Lower leg skin (tissue), 4 donors: Measurements from ENCODE around the gene HM13. TPM values are rescaled to one million over a fixed set of nuclear protein-coding genes. Genes with fewer than 3 reads are reported as not detected.
"Not testable (repeated sequence)": the region's sequence is repeated elsewhere in the genome, so short reads cannot be mapped to it uniquely, and the experiment has no call there.

Experiments used
- DNase-seq, 2 donors: peaks; one replicate each; pipeline ENCODE4 v3.0.0-alpha.2; 2019; ENCODE audit warnings: low spot score in 2 of 2
- H3K4me3 ChIP-seq: fragments of 200-600 bp; sonication (generic); 2 replicates; pipeline ENCODE4 v1.5.1; 2017; ENCODE audit warnings: mild to moderate bottlenecking, low read depth; ENCODE audit not compliant: poor library complexity, severe bottlenecking
- POLR2A ChIP-seq, 2 donors: fragments of 450-650 bp; IDR thresholded peaks; one replicate each; pipeline ENCODE4 v1.6.1; 2016 to 2017; ENCODE audit warnings: antibody characterized with exemption in 2 of 2, mild to moderate bottlenecking in 1 of 2, moderate library complexity in 1 of 2
- WGBS, 2 donors: methylation state at CpG; one replicate each; pipeline ENCODE4 v1.1.5; 2018; 5-methylcytosine and 5-hydroxymethylcytosine counted together
- intact Hi-C: fragments of 100-400 bp; cut with DNase I; formaldehyde crosslinking; loops from one replicate; pipeline ENCODE4 v1.15.0; 2023; ENCODE audit warnings: low total_unique reads
- total RNA-seq, 4 donors: library from RNA; depleted of rRNA; stranded (reverse); fragments of >200 nt; gene quantifications; one replicate each; pipeline ENCODE4 v1.1.0, GENCODE V29; 2016
- TF ChIP-seq, protein P1 (sequence below), 3 donors: fragments of 450-650 bp; IDR thresholded peaks; one replicate each; pipeline ENCODE4 v1.5.1; 2016; ENCODE audit warnings: antibody characterized with exemption in 3 of 3, mild to moderate bottlenecking in 3 of 3, moderate library complexity in 2 of 3

Gene HM13
- total RNA-seq, 4 donors from 2014 or later = 35.0 to 51.9 (median 44.2) TPM

DNA sequence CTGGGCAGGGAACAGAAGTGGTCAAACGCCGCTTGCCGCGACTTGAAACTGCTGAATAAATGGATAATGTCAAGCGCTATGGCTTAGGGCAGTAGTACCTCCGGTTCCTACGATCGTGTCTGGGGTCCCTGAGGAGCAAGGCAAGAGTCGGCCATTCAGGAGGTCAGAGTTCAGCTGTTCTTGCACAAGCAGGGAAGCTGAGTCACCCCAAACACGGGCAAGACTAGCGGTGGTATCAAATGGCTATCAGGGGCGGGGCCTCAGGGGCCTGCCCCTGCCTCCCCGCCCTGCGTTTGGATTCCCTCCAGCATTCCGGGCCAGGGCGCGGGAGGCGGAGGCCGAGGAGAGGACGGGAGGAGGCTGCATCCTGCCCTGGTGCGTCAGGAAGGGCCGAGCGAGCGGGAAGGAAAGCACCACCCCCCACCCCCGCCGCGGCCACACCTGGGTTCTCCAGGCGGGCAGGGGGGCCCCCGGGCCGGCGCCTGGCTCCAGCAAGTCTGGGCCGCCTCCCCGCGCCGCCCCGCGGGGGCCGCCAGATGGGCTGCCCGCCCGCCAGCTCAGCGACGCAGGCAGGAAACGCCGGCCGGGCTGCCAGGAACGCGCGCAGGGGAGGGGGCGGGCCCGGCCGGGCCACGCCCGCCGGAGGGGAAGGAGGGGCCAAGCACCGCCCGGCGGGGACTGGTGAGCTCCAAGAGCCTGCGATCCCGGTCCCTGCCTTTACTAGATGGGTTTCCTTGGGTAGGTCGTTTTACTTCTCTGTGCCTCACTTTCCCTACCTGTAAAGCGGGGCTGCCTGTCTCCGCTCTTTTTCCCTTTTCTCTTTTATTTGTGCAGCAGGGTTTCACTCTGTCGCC is 58.7 kb downstream of the HM13 start:
- DNase-seq = peak; percentile 96 to 99
- WGBS, 2 donors = 1 to 2% methylated on average over 31 to 33 of the region's 63 CpGs
- intact Hi-C loops = no loop called here
- peak overlapping the region; percentile 29 for H3K4me3 ChIP-seq
- TF ChIP-seq, protein P1, sequence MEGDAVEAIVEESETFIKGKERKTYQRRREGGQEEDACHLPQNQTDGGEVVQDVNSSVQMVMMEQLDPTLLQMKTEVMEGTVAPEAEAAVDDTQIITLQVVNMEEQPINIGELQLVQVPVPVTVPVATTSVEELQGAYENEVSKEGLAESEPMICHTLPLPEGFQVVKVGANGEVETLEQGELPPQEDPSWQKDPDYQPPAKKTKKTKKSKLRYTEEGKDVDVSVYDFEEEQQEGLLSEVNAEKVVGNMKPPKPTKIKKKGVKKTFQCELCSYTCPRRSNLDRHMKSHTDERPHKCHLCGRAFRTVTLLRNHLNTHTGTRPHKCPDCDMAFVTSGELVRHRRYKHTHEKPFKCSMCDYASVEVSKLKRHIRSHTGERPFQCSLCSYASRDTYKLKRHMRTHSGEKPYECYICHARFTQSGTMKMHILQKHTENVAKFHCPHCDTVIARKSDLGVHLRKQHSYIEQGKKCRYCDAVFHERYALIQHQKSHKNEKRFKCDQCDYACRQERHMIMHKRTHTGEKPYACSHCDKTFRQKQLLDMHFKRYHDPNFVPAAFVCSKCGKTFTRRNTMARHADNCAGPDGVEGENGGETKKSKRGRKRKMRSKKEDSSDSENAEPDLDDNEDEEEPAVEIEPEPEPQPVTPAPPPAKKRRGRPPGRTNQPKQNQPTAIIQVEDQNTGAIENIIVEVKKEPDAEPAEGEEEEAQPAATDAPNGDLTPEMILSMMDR (IDR thresholded peaks at IDR 0.05) = peak in 1 of 3 donors; percentile 44
- TF ChIP-seq POLR2A (IDR thresholded peaks at IDR 0.05) = no peak

DNA sequence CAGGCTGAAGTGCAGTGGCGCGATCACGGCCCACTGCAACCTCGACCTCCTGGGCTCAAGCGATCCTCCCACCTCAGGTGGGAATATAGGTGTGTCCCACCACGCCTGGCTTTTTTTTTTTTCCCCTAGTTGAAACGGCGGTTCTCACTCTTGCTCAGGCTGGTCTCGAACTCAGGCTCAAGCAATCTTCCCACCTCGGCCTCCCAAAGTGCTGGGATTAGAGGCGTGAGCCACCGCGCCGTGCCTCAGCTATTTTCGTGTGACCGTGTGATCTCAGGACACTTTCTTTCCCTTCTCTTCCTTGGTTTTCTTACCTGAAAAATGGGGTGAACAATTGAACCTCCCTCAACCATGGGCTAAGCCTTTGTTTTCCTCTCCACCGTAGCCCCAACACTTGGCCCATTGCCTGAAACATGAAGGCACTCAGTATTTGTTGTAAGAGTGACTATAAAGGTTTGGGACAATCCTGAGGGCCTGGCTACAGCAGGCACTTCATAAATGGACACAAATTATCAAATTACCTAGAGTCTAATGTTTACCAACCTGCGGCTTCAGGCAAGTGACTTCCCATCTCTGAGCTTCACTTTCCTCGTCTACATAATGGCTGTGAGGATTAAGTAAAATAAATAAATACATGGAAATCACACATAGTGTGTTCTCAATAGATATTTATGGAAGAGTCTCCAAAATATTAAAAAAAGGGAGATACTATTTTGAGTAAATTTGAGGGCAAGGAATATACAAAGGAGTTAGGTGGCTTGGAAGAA is 59.5 kb downstream of the HM13 start:
- peak overlapping the region; percentile 29 for H3K4me3 ChIP-seq
- DNase-seq = no peak
- intact Hi-C loops = no loop called here
- TF ChIP-seq, protein P1 (IDR thresholded peaks at IDR 0.05) = no peak
- WGBS, 2 donors = 28 to 41% methylated on average over 19 of the region's 19 CpGs

DNA sequence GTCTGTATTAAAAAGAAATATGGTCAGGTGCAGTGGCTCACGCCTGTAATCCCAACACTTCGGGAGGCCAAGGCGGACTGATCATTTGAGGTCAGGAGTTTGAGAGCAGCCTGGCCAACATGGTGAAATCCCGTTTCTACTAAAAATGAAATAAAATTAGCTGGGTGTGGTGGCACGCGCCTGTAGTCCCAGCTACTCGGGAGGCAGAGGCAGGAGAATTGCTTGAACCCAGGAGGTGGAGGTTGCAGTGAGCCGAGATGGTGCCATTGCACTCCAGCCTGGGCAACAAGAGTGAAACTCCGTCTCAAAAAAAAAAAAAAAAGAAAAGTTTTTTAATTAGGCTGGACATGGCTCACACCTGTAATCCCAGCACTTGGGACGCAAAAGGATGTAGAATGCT is 60.7 kb downstream of the HM13 start:
- intact Hi-C loops = not testable (repeated sequence)

DNA sequence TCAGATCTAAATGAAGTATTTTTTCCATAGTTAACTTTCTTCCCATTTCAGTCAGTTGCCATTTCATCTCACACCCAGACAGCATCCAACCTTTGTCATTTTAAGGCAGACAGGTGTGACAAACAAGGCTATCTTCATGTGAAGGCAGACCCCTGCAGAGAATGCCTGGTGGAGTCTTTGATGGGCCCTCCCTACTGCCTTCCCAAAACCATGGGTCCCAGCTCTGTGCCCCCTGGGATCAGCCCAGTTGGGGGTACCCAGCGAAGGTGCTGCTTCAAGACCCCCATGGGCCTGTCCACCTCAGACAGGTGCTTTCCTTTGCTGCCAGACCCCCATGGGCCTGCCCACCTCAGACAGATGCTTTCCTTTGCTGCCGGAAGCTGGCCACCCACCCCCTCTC is 62.5 kb downstream of the HM13 start:
- TF ChIP-seq POLR2A (IDR thresholded peaks at IDR 0.05) = no peak
- TF ChIP-seq, protein P1 (IDR thresholded peaks at IDR 0.05) = no peak
- WGBS, 2 donors = 68 to 100% methylated on average over 2 of the region's 2 CpGs
- DNase-seq = no peak
- intact Hi-C loops = no loop called here
- no peak overlapping the region for H3K4me3 ChIP-seq

More for the DNA sequence above, 60.7 kb downstream of the HM13 start:
- not testable (repeated sequence) for H3K4me3 ChIP-seq, DNase-seq
- 93 to 94% methylated on average over 10 of the region's 10 CpGs for WGBS, 2 donors

DNA sequence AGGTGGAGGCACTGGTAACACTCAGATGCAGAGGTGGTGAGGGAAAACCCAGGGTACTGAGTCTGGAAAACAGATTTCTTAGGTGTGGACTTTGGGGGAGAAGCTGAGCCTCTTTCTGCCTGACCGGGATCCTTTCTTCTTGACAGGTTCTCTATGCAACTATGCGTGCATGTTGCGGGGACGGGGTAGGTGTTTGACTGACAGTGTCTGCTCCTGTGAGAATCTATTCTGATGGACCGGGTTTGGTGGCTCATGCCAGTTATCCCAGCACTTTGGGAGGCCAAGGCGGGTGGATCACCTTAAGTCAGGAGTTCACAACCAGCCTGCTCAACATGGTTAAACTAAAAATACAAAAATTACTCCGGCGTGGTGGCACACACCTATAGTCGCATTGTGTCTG is 63.0 kb downstream of the HM13 start:
- H3K4me3 ChIP-seq = no peak overlapping the region
- WGBS, 2 donors = 90 to 92% methylated on average over 9 of the region's 9 CpGs
- intact Hi-C loops = no loop called here
- DNase-seq = no peak
- TF ChIP-seq, protein P1 (IDR thresholded peaks at IDR 0.05) = no peak
- TF ChIP-seq POLR2A (IDR thresholded peaks at IDR 0.05) = no peak

DNA sequence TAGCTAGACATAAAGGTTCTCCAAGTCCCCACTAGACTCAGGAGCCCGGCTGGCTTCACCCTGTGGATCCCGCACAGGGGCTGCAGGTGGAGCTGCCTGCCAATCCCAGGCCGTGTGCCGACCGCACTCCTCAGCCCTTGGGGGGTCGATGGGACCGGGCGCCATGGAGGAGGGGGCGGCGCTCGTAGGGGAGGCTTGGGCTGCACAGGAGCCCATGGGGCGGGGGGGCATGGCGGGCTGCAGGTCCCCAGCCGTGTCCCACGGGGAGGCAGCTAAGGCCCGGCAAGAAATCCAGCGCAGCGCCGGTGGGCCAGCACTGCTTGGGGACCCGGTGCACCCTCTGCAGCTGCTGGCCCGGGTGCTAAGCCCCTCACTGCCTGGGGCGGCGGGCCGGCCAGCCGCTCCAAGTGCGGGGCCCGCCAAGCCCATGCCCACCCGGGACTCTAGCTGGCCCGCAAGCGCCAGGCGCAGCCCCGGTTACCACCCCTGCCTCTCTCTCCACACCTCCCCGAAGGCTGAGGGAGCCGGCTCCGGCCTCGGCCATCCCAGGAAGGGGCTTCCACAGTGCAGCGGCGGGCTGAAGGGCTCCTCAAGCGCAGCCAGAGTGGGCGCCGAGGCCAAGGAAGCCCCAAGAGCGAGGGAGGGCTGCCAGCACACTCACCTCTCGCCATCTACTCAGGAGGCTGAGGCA is 64.4 kb downstream of the HM13 start:
- TF ChIP-seq POLR2A (IDR thresholded peaks at IDR 0.05) = no peak
- TF ChIP-seq, protein P1 (IDR thresholded peaks at IDR 0.05) = no peak
- no peak overlapping the region for H3K4me3 ChIP-seq
- WGBS, 2 donors = 92 to 100% methylated on average over 2 to 31 of the region's 43 CpGs
- no peak for DNase-seq
- intact Hi-C loops = no loop called here
